GM18951 (cell line): ENCODE data around the gene TRPM3.

ENCODE experiments used
- POLR2A ChIP-seq: IDR thresholded peaks from 4 replicates; pipeline ENCODE4 v1.6.1; 2011; ENCODE audit warnings: mild to moderate bottlenecking; ENCODE audit not compliant: insufficient read length, insufficient read depth; ENCODE audit errors: extremely low read depth
- in situ Hi-C: fragments of 300-500 bp; cut with MboI; formaldehyde crosslinking; loops from one replicate; pipeline ENCODE4 v1.12.0; 2022; ENCODE audit warnings: low sequenced_read_pairs, mixed read lengths, inconsistent platforms; ENCODE audit not compliant: unreplicated experiment

Gene TRPM3

DNA sequence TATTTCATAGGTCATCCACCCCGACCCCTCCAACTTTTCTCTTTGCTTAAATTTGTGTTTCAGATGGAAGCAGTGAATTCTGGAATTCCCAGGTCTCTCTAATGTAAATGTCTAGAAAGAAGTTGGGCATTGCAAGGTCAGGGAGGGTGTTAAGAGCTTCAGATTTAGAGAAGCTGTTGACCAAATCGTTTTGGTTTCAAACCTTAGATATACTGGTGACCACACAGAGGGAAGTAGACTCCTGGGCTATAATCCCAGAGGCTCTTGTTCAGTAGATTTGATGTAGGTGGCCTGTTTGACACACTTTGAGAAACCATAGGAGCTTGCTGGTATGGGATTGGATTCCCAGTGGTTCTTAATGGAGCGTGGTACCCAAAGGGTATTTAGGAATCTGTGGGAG, 569.6 kb downstream of the TRPM3 start:
- in situ Hi-C loops = no loop called here
- TF ChIP-seq POLR2A = no peak

GRCh38 chr9:70551396-70551795, 570.0 kb downstream of the TRPM3 start:
- in situ Hi-C loops = no loop called here
- TF ChIP-seq POLR2A = no peak

DNA sequence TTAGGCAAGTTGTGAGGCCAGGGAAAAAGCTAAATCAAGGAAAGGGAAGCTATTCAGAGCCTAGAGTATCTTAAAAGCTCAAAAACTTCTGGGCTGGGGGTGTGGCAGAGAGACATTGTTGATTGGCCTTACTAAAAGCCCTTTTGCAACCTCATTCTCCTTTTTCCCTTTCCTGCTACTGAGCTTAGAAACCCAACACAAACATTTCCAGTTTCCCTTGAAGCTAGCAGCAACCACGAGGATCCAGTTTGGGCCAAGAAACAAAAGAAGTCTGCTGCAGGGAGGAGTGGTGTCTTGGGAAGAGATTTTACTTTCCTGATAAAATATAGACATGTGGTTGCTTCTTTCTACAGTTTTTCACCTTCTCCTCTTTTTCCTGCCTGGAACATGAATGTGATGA, 571.5 kb downstream of the TRPM3 start:
- TF ChIP-seq POLR2A = no peak
- in situ Hi-C loops = no loop called here

GRCh38 chr9:70542311-70542931, 579.0 kb downstream of the TRPM3 start:
- TF ChIP-seq POLR2A = no peak
- in situ Hi-C loops = no loop called here

DNA sequence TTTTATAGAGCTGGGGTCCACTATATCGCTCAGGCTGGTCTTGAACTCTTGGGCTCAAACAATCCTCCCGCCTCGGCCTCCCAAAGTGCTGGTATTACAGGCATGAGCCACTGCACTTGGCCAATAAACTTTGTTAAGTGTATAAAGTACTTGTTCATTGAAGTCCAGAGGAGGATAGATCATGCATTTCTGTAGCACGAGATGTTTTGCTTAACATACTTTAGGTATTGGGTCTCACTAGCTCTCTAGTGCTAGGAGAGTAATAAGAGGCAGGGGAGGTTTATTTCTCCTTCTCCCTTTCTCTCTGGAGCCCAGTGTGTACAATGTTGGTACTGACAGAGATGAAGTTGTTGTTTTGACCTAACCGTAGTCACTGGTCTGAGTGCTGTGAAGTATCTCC, 581.4 kb downstream of the TRPM3 start:
- in situ Hi-C loops = no loop called here
- TF ChIP-seq POLR2A = no peak

GRCh38 chr9:70539526-70539925, 581.9 kb downstream of the TRPM3 start:
- in situ Hi-C loops = no loop called here
- TF ChIP-seq POLR2A = no peak

GRCh38 chr9:70539001-70539400, 582.4 kb downstream of the TRPM3 start:
- in situ Hi-C loops = no loop called here
- no peak for TF ChIP-seq POLR2A

DNA sequence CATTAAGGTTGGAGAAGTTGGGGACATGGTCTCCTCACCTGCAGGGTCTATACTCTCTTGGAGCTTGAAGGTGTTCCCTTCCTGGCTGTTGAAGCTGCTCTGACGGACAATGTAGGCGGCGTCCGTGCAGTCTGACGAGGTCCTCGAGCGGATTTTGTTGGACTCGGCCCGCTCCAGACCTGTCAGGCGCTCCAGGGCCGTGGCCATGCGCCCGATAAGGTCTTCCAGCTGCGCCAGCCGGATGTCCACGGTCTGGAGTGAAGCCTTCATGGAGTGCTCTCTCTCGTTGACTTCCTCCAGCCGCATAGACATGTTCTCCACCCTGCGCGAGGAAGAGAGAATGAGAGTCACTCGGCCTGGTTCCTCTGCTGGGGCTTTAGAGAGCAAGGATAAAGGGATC, 584.3 kb downstream of the TRPM3 start:
- no peak for TF ChIP-seq POLR2A
- in situ Hi-C loops = no loop called here

- TF ChIP-seq POLR2A = no peak
- in situ Hi-C loops = no loop called here
These were observed 585.7 kb downstream of the TRPM3 start for GRCh38 chr9:70535546-70536323.

DNA sequence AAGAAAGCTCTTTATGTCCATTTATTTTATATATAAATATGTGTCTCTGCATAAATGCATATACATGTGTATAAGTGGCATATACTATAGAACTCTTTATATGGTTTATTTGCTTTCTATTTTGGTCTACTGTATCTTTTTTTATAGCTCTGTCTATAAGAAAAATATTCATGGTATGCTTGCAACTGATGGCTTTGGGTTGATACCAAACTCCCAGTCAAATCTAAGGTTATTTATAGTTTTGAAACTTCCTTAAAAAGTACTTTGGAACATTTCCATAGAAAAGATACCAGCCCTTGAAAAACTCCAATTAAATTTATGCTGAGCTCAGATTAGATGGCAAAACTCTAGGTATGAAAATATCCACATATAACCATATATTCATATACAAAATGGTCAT, 587.0 kb downstream of the TRPM3 start:
- in situ Hi-C loops = no loop called here
- TF ChIP-seq POLR2A = no peak

DNA sequence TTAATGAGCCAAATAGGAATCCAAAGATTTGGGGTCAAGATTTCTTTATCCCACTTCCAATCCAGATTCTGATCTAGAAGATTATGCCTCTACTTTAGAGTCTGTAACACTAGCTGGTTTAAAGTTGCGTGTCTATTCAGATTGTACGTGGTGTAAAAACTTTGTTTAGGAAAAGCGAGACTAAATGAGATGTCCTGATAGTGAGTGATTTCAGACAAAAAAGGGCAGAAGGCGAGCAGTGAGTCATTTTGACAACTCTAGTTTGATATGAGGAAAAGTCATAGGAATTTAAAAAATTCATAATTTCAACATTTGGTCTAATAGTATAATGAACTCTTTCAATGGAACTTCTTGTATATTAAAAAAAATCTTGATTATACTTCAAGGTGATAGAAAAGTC, 587.4 kb downstream of the TRPM3 start:
- in situ Hi-C loops = no loop called here
- no peak for TF ChIP-seq POLR2A

GRCh38 chr9:70533492-70533891, 587.9 kb downstream of the TRPM3 start:
- in situ Hi-C loops = no loop called here
- no peak for TF ChIP-seq POLR2A

DNA sequence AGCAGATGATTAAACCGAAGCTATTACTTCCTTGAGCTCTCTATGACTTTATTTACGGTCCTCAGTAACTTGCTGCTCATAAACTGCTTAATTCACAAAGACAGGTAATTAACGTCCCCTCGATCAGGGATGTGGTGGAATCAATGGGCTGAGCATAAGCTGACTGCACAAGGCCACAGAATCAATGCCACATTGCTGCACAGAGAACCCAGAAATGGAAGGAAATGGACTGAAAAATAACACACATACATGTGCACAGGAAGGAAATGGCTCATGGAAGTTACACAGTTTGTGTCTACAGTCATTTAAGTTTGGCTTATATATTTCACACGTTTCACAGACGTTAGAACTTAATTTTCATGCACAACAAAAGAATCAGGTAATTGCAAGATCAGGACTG, 588.7 kb downstream of the TRPM3 start:
- TF ChIP-seq POLR2A = no peak
- in situ Hi-C loops = no loop called here

DNA sequence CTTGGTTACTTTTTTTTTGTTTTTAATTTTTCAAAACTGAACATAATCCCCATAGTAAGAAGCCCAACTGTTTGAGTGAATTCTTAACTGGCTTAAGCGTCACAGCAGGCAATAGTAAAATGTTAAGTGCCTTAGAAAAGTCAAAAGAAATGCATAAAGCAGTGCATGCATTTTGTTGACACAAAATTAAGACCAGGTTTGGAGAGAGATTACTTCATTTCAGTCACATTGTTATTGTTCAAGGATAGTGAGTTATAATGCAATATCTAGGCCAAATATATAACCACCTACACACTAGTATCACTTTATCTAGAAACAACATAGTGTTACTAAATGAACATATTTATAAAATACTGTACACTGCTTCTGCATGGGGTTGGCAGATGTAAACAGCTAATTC, 590.1 kb downstream of the TRPM3 start:
- in situ Hi-C loops = no loop called here
- no peak for TF ChIP-seq POLR2A
